ENCODE measurements around the gene ACY1. TPM values are rescaled to one million over a fixed set of nuclear protein-coding genes. Genes with fewer than 3 reads are reported as not detected.

ACY1 gene
- total and polyA plus RNA-seq, 4 donors, result 7.2 to 102 (median 14.4) TPM

DNA sequence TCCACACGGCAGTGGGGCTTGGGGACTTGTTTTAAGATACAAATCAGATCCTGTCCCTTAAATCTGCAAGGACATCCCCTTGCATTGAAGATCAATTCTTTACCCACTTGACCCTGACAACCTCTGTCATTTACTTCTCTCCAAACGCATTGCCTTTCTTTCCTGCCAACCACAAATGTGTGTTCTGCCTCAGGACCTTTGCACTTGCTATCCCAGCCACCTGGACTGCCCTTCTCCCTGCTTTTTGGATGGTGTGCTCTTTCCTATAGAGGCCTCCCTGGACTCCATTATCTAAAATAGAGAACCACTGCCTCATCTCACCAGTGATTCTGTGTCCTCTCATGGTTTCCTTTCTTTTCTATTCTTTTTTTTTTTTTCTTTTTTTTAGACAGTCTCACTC is 13.8 kb downstream of the ACY1 start:
- Histone ChIP-seq H3K9me3 (ENCODE audit: control insufficient read depth, low read length) (no peaks in the 10 kb centered on the region), H3K36me3 (ENCODE audit: control insufficient read depth in 1 of 2, insufficient read depth in 2 of 2, low read length in 1 of 2) (peaks cover 0 to 4% of the 10 kb centered on the region in 2 donors), H3K4me3 (ENCODE audit: low read length in 2 of 2) (no peak overlapping the region), H3K27ac (ENCODE audit: low read depth in 1 of 2, low read length in 2 of 2) (no peak overlapping the region), H3K27me3 (ENCODE audit: control insufficient read depth in 1 of 2, insufficient read depth in 2 of 2, low read length in 1 of 2) (no peaks in the 10 kb centered on the region), H3K4me1 (ENCODE audit: control insufficient read depth in 1 of 2, insufficient read depth in 2 of 2, low read length in 2 of 2) (no peaks in the 10 kb centered on the region)
- intact Hi-C loops (cut with DNase I), result no loop called here
- ATAC-seq (ENCODE audit: low FRiP score) (no peak), DNase-seq (no peak)
- WGBS, 2 donors, result 46 to 55% methylated on average over 2 of the region's 2 CpGs

DNA sequence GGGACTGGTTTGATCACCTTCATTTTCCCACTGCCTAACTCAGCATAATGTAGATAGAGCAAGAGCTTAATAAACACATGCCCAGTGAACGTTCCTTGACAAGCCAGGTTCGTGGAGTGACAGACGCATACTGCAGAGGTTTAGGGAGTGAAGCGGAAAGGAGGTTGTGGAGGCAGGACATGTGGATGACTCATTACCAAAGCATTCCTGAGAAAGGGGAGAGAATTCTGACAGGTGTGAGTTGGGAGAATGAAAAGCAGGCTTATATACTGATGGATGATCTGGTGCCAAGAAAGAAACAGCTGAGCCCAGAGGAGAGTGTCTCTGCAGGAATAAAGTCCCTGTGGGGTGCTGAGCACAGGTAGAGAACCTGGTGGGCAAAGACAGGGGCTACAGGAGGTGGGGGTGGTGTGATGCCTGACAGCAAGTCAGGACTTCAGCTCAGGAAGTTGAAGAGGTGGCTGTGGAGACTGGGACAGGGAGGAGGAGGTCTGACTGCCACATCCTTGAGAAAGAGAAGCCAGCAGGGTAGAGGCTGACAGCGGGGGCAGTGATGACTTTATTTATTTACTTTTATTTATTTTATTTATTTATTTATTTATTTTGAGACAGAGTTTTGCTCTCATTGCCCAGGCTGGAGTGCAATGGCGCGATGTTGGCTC is 14.7 kb downstream of the ACY1 start:
- no peak for DNase-seq
- H3K9me3 ChIP-seq (ENCODE audit: control insufficient read depth, low read length), result no peaks in the 10 kb centered on the region
- H3K27me3 ChIP-seq (ENCODE audit: control insufficient read depth in 1 of 2, insufficient read depth in 2 of 2, low read length in 1 of 2), result no peaks in the 10 kb centered on the region
- no peak overlapping the region for H3K27ac ChIP-seq (ENCODE audit: low read depth in 1 of 2, low read length in 2 of 2)
- intact Hi-C loops (cut with DNase I), result no loop called here
- no peaks in the 10 kb centered on the region for H3K4me1 ChIP-seq (ENCODE audit: control insufficient read depth in 1 of 2, insufficient read depth in 2 of 2, low read length in 2 of 2)
- no peak for ATAC-seq (ENCODE audit: low FRiP score)
- 41 to 42% methylated on average over 7 of the region's 7 CpGs for WGBS, 2 donors
- H3K36me3 ChIP-seq (ENCODE audit: control insufficient read depth in 1 of 2, insufficient read depth in 2 of 2, low read length in 1 of 2), result peaks cover 0 to 4% of the 10 kb centered on the region in 2 donors
- no peak overlapping the region for H3K4me3 ChIP-seq (ENCODE audit: low read length in 2 of 2)

DNA sequence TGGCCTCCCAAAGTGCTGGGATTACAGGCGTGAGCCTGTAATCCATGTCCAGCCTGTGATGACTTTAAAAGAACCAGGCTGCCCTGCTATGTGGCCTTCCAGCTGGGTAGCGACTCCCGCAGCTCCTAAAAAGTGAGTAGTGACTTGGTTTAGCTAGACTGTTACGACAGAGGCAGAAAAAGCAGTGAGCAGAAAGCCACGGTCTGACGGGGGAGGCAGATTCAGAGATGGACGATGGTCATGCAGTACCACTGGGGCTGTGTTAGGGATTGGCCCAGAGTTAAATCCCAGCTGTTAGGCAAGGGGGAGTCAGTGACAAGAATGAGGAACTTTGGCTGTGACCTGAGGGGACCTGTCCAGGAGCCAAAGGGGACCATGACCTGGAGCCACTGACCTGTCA is 15.4 kb downstream of the ACY1 start:
- no peak for ATAC-seq (ENCODE audit: low FRiP score)
- H3K36me3 ChIP-seq (ENCODE audit: control insufficient read depth in 1 of 2, insufficient read depth in 2 of 2, low read length in 1 of 2), result peaks cover 0 to 4% of the 10 kb centered on the region in 2 donors
- H3K9me3 ChIP-seq (ENCODE audit: control insufficient read depth, low read length), result no peaks in the 10 kb centered on the region
- H3K27me3 ChIP-seq (ENCODE audit: control insufficient read depth in 1 of 2, insufficient read depth in 2 of 2, low read length in 1 of 2), result no peaks in the 10 kb centered on the region
- WGBS, 2 donors, result 64 to 68% methylated on average over 7 of the region's 7 CpGs
- H3K27ac ChIP-seq (ENCODE audit: low read depth in 1 of 2, low read length in 2 of 2), result no peak overlapping the region
- no peak overlapping the region for H3K4me3 ChIP-seq (ENCODE audit: low read length in 2 of 2)
- DNase-seq, result no peak
- intact Hi-C loops (cut with DNase I), result no loop called here
- H3K4me1 ChIP-seq (ENCODE audit: control insufficient read depth in 1 of 2, insufficient read depth in 2 of 2, low read length in 2 of 2), result no peaks in the 10 kb centered on the region

DNA sequence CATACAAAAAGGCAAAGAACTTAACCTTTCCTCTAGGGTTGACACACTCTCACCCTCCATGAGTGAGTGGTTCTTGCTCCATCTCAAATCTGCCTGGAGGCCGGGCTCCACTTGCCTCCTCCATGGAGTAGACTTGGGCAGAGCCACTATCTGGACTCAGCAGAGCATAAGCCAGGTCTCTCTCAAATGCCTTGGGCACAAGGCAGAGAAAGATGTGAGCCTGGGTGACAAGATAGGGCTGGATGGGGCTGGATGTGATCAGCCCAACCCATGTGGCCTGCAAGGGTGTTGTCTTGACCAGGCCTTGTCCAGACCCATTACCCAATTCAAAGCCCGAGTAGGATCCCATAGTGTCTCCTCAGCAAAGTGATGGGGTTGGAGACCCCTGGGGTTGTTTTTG is 16.5 kb downstream of the ACY1 start:
- DNase-seq (no peak), ATAC-seq (ENCODE audit: low FRiP score) (no peak)
- H3K36me3 ChIP-seq (ENCODE audit: control insufficient read depth in 1 of 2, insufficient read depth in 2 of 2, low read length in 1 of 2), result no peaks in the 10 kb centered on the region
- H3K27ac ChIP-seq (ENCODE audit: low read depth in 1 of 2, low read length in 2 of 2), result no peak overlapping the region
- no peaks in the 10 kb centered on the region for H3K9me3 ChIP-seq (ENCODE audit: control insufficient read depth, low read length)
- 72 to 73% methylated on average over 2 of the region's 2 CpGs for WGBS, 2 donors
- H3K27me3 ChIP-seq (ENCODE audit: control insufficient read depth in 1 of 2, insufficient read depth in 2 of 2, low read length in 1 of 2), result no peaks in the 10 kb centered on the region
- intact Hi-C loops (cut with DNase I), result loop anchor here (2.0 to 10.0 kb wide), 2 partner anchors 123 to 345 kb away; no protein-coding TSS in a partner anchor
- H3K4me1 ChIP-seq (ENCODE audit: control insufficient read depth in 1 of 2, insufficient read depth in 2 of 2, low read length in 2 of 2), result no peaks in the 10 kb centered on the region
- H3K4me3 ChIP-seq (ENCODE audit: low read length in 2 of 2), result no peak overlapping the region

DNA sequence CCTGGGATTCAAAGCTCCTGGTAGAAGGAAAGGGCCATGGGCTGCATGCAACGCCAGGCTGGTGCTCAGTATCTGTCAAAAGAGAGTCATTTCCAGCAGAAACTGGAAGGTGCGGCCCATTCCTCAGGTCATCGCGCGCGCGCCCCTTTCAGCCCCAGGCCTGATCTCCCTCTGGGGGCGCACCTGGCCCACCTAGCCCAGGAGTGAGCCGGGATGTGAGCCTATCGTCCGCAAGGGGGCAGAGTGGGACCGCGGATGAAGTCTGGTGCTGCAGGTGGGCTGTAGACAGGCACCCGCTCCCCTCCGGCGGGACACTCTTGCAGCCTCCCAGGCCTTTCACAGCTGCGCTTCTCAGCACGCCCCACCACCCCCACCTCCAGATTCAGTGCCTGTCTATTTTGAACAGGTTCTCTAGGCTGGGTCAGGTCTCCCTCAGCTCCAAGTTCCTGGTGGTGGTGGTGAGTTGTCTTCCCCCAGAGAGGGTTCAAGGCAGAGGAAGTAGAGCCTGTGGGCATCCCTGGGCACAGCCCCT is 18.2 kb downstream of the ACY1 start:
- H3K4me1 ChIP-seq (ENCODE audit: control insufficient read depth in 1 of 2, insufficient read depth in 2 of 2, low read length in 2 of 2), result no peaks in the 10 kb centered on the region
- 1 to 2% methylated on average over 18 of the region's 18 CpGs for WGBS, 2 donors
- intact Hi-C loops (cut with DNase I), result loop anchor here (1.0 to 10.0 kb wide), 4 partner anchors 121 to 343 kb away; no protein-coding TSS in a partner anchor
- ATAC-seq (ENCODE audit: low FRiP score) (peak; percentile 79), DNase-seq (peak; percentile 78 to 93)
- no peak overlapping the region for H3K27ac ChIP-seq (ENCODE audit: low read depth in 1 of 2, low read length in 2 of 2)
- no peaks in the 10 kb centered on the region for H3K9me3 ChIP-seq (ENCODE audit: control insufficient read depth, low read length)
- no peaks in the 10 kb centered on the region for H3K27me3 ChIP-seq (ENCODE audit: control insufficient read depth in 1 of 2, insufficient read depth in 2 of 2, low read length in 1 of 2)
- no peaks in the 10 kb centered on the region for H3K36me3 ChIP-seq (ENCODE audit: control insufficient read depth in 1 of 2, insufficient read depth in 2 of 2, low read length in 1 of 2)
- no peak overlapping the region for H3K4me3 ChIP-seq (ENCODE audit: low read length in 2 of 2)

DNA sequence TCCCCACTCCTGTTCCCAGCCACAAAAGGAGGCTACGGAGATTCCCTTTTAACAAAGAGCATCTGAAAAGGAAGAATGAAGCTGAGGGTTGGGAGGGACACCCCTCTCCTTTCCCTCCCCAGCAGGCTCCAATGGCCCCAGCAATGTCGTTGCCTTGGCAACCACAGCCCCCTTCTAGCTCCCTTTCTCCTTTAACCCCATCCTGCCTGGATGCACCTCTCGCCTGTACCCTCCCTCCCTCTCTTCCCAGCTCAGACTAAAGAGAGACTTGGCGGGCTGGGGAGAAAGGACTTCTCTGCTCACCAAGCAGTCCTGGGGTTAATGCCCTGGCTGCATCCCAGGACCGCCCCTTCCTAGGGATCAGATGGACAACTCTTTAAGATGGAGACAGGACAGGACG is 19.4 kb downstream of the ACY1 start:
- ATAC-seq (ENCODE audit: low FRiP score), result no peak
- Histone ChIP-seq H3K4me3 (ENCODE audit: low read length in 2 of 2) (no peak overlapping the region), H3K27ac (ENCODE audit: low read depth in 1 of 2, low read length in 2 of 2) (no peak overlapping the region), H3K27me3 (ENCODE audit: control insufficient read depth in 1 of 2, insufficient read depth in 2 of 2, low read length in 1 of 2) (no peaks in the 10 kb centered on the region), H3K36me3 (ENCODE audit: control insufficient read depth in 1 of 2, insufficient read depth in 2 of 2, low read length in 1 of 2) (no peaks in the 10 kb centered on the region), H3K4me1 (ENCODE audit: control insufficient read depth in 1 of 2, insufficient read depth in 2 of 2, low read length in 2 of 2) (no peaks in the 10 kb centered on the region), H3K9me3 (ENCODE audit: control insufficient read depth, low read length) (no peaks in the 10 kb centered on the region)
- DNase-seq, result no peak
- intact Hi-C loops (cut with DNase I), result loop anchor here (1.0 to 10.0 kb wide), 2 partner anchors 141 to 342 kb away; no protein-coding TSS in a partner anchor
- WGBS, 2 donors, result 74 to 78% methylated on average over 6 of the region's 6 CpGs

DNA sequence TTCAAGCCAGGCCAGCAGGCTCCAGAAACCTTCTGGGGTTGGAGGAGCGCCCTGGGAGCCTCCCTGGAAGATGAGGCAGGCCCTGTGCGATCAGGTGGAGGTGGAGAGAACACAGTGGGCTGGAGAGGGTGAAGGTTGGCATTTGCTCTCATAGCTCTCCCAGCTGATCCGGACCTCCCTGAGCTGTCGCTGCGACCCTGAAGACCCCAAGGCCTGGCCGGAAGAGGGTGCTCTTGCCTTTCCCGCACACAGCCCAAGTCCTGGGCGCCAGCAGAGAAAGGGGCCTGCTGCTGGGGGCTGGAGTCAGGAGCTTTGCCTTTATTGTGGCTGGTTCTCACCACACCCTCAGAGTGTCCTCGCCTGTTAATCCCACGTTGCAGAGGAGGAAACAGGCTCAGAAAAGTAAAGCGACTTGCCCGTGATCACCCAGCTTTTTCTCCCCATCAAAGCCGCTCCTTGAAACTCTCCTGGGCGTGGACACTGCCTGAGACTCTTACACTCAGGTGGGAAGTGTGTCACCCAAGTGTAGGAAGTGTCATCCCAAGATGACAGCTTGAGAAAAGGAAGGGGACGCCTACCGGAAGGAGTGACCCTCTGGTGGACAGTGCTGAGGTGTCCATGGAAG is 20.9 kb downstream of the ACY1 start:
- intact Hi-C loops (cut with DNase I), result loop anchor here (1.0 to 10.0 kb wide), 3 partner anchors 49 to 341 kb away; no protein-coding TSS in a partner anchor
- no peak for DNase-seq
- Histone ChIP-seq H3K36me3 (ENCODE audit: control insufficient read depth in 1 of 2, insufficient read depth in 2 of 2, low read length in 1 of 2) (no peaks in the 10 kb centered on the region), H3K27me3 (ENCODE audit: control insufficient read depth in 1 of 2, insufficient read depth in 2 of 2, low read length in 1 of 2) (no peaks in the 10 kb centered on the region), H3K9me3 (ENCODE audit: control insufficient read depth, low read length) (no peaks in the 10 kb centered on the region), H3K4me1 (ENCODE audit: control insufficient read depth in 1 of 2, insufficient read depth in 2 of 2, low read length in 2 of 2) (no peaks in the 10 kb centered on the region), H3K27ac (ENCODE audit: low read depth in 1 of 2, low read length in 2 of 2) (no peak overlapping the region), H3K4me3 (ENCODE audit: low read length in 2 of 2) (no peak overlapping the region)
- 66 to 70% methylated on average over 15 to 16 of the region's 16 CpGs for WGBS, 2 donors
- peak; percentile 55 for ATAC-seq (ENCODE audit: low FRiP score)

DNA sequence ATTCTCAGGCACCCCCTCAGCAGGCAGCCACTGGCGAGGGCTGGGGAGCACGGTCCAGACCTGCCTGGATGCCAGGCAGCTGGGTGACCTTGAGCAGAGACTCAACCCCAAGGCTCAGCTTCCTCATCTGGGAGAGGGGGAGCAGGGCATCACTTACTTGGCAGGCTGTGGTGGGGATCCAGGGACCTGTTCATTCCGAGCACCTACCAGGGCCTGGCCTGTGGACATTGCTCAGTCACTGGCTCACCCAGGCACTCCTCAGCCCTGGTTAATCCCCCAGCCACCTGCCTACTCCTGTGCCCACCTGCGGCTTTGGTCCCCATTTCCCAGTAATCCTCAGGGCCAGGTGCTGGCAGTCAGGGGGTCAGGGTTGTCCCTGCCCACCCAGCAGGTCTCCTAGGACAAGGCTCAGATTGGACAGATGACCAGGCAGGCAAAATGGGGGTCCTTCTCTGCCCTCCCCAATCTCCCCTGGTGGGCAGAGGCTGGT is 21.6 kb downstream of the ACY1 start:
- peak; percentile 24 for ATAC-seq (ENCODE audit: low FRiP score)
- Histone ChIP-seq H3K36me3 (ENCODE audit: control insufficient read depth in 1 of 2, insufficient read depth in 2 of 2, low read length in 1 of 2) (no peaks in the 10 kb centered on the region), H3K27me3 (ENCODE audit: control insufficient read depth in 1 of 2, insufficient read depth in 2 of 2, low read length in 1 of 2) (no peaks in the 10 kb centered on the region), H3K9me3 (ENCODE audit: control insufficient read depth, low read length) (no peaks in the 10 kb centered on the region), H3K4me1 (ENCODE audit: control insufficient read depth in 1 of 2, insufficient read depth in 2 of 2, low read length in 2 of 2) (no peaks in the 10 kb centered on the region), H3K27ac (ENCODE audit: low read depth in 1 of 2, low read length in 2 of 2) (no peak overlapping the region), H3K4me3 (ENCODE audit: low read length in 2 of 2) (no peak overlapping the region)
- 94 to 95% methylated on average over 4 of the region's 4 CpGs for WGBS, 2 donors
- DNase-seq, result no peak
- intact Hi-C loops (cut with DNase I), result loop anchor here (1.0 to 10.0 kb wide), 3 partner anchors 48 to 340 kb away; no protein-coding TSS in a partner anchor

All from aorta (tissue), 5 donors.